ENCODE results near the gene FRRS1. TPM values are rescaled to one million over a fixed set of nuclear protein-coding genes. Genes with fewer than 3 reads are reported as not detected.

The FRRS1 gene
- total RNA-seq, 4 donors from 2014 or later = 1.4 to 4.5 (median 2.3) TPM

DNA sequence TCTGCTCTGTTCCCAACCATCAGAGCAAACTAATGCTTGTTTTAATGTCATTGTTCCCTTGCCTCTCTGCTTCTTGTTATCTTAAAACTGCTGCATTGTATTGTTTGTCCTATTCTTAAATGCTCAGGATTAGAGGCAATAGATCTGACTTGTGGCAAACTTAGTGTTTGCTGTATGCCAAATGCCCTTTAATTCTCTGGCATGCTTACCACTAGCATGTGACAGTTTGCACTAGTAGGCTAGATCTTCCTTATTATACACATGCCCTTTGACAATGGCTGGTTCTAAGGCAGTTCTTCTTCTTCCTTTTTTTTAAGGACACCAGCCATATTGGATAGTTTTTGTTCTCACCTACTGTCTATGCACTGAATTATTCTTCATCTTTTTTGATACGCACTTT, 90.4 kb downstream of the FRRS1 start:
- no peaks in the 10 kb centered on the region for H3K27me3 ChIP-seq
- no peak overlapping the region for H3K4me3 ChIP-seq
- no peak for TF ChIP-seq POLR2A (IDR thresholded peaks at IDR 0.05)
- TF ChIP-seq, protein P1, sequence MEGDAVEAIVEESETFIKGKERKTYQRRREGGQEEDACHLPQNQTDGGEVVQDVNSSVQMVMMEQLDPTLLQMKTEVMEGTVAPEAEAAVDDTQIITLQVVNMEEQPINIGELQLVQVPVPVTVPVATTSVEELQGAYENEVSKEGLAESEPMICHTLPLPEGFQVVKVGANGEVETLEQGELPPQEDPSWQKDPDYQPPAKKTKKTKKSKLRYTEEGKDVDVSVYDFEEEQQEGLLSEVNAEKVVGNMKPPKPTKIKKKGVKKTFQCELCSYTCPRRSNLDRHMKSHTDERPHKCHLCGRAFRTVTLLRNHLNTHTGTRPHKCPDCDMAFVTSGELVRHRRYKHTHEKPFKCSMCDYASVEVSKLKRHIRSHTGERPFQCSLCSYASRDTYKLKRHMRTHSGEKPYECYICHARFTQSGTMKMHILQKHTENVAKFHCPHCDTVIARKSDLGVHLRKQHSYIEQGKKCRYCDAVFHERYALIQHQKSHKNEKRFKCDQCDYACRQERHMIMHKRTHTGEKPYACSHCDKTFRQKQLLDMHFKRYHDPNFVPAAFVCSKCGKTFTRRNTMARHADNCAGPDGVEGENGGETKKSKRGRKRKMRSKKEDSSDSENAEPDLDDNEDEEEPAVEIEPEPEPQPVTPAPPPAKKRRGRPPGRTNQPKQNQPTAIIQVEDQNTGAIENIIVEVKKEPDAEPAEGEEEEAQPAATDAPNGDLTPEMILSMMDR (IDR thresholded peaks at IDR 0.05 in 4 of 5, conservative IDR thresholded peaks at IDR 0.05 in 1 of 5) = no peak
- H3K27ac ChIP-seq = peak overlapping the region; percentile 88 to 97 (median 90)
- H3K9me3 ChIP-seq = no peaks in the 10 kb centered on the region
- H3K36me3 ChIP-seq = peaks cover 0 to 30% of the 10 kb centered on the region in 2 donors
- no peak for DNase-seq
- no peak for ATAC-seq
- intact Hi-C loops (cut with DNase I; ENCODE audit: low total_unique reads) (no loop called here), in situ Hi-C loops (cut with MboI; ENCODE audit: low sequenced_read_pairs in 4 of 4) (no loop called here)
- H3K4me1 ChIP-seq = peaks cover 89 to 96% of the 10 kb centered on the region in 2 donors

DNA sequence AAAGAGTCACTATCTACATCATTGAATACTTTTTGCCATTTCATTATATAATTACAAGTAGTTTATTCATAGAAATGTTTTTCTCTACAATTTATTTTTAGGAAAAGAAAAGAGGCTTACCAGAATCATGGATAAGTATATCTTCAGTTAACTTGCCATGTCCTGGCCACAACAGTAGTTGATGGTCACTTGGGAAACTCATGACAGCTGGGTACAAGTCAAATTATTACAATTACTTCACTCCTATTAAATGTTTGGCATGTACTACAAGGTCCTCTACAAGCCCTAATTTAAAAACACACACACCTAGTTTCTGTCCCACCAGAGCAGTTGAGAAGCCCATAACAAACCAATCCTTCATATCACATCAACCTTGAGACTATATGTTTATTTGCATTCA, 91.1 kb downstream of the FRRS1 start:
- in situ Hi-C loops (cut with MboI; ENCODE audit: low sequenced_read_pairs in 4 of 4) = no loop called here
- Histone ChIP-seq H3K27me3 (no peaks in the 10 kb centered on the region), H3K4me1 (peaks cover 89 to 96% of the 10 kb centered on the region in 2 donors), H3K4me3 (no peak overlapping the region), H3K36me3 (peaks cover 0 to 30% of the 10 kb centered on the region in 2 donors), H3K27ac (peak overlapping the region; percentile 88 to 97 (median 90)), H3K9me3 (no peaks in the 10 kb centered on the region)
- intact Hi-C loops (cut with DNase I; ENCODE audit: low total_unique reads) = no loop called here
- no peak for TF ChIP-seq POLR2A (IDR thresholded peaks at IDR 0.05)
- TF ChIP-seq, protein P1 (IDR thresholded peaks at IDR 0.05 in 4 of 5, conservative IDR thresholded peaks at IDR 0.05 in 1 of 5) = no peak
- ATAC-seq = no peak
- DNase-seq = no peak

- H3K4me3 ChIP-seq = no peak overlapping the region
- in situ Hi-C loops (cut with MboI; ENCODE audit: low sequenced_read_pairs in 4 of 4) = no loop called here
- H3K9me3 ChIP-seq = no peaks in the 10 kb centered on the region
- H3K27me3 ChIP-seq = no peaks in the 10 kb centered on the region
- TF ChIP-seq POLR2A (IDR thresholded peaks at IDR 0.05) = no peak
- TF ChIP-seq, protein P1 (IDR thresholded peaks at IDR 0.05 in 4 of 5, conservative IDR thresholded peaks at IDR 0.05 in 1 of 5) = no peak
- ATAC-seq (no peak), DNase-seq (no peak)
- peaks cover 0 to 31% of the 10 kb centered on the region in 2 donors for H3K36me3 ChIP-seq
- H3K27ac ChIP-seq = peak overlapping the region; percentile 88 to 97 (median 90)
- H3K4me1 ChIP-seq = peaks cover 89 to 93% of the 10 kb centered on the region in 2 donors
- intact Hi-C loops (cut with DNase I; ENCODE audit: low total_unique reads) = no loop called here
These were observed 92.0 kb downstream of the FRRS1 start for GRCh38 chr1:99674115-99675064.

GRCh38 chr1:99673315-99673714, 93.1 kb downstream of the FRRS1 start:
- DNase-seq (no peak), ATAC-seq (no peak)
- no peak for TF ChIP-seq POLR2A (IDR thresholded peaks at IDR 0.05)
- TF ChIP-seq, protein P1 (IDR thresholded peaks at IDR 0.05 in 4 of 5, conservative IDR thresholded peaks at IDR 0.05 in 1 of 5) = no peak
- H3K27me3 ChIP-seq = no peaks in the 10 kb centered on the region
- in situ Hi-C loops (cut with MboI; ENCODE audit: low sequenced_read_pairs in 4 of 4) = no loop called here
- peaks cover 0 to 37% of the 10 kb centered on the region in 2 donors for H3K36me3 ChIP-seq
- peaks cover 90% of the 10 kb centered on the region in 2 donors for H3K4me1 ChIP-seq
- H3K27ac ChIP-seq = peak overlapping the region; percentile 88 to 97 (median 90)
- intact Hi-C loops (cut with DNase I; ENCODE audit: low total_unique reads) = no loop called here
- H3K4me3 ChIP-seq = peak overlapping the region in 1 of 4 donors; percentile 13
- H3K9me3 ChIP-seq = no peaks in the 10 kb centered on the region
